H9 (cell line): ENCODE measurements around the gene ADAR. TPM values are rescaled to one million over a fixed set of nuclear protein-coding genes. Genes with fewer than 3 reads are reported as not detected.

Experiments
- DNase-seq: peaks from one replicate; pipeline ENCODE4 v3.0.0-alpha.2; 2017
- H2AFZ ChIP-seq: one replicate; pipeline ENCODE4 v1.6.1; 2013; ENCODE audit warnings: mild to moderate bottlenecking, low read length, control low read depth, moderate library complexity
- H2AK5ac ChIP-seq: 2 replicates; pipeline ENCODE4 v1.6.1; 2013; ENCODE audit warnings: low read length, control low read depth, mixed read lengths; ENCODE audit not compliant: insufficient read length
- H2BK120ac ChIP-seq: one replicate; pipeline ENCODE4 v1.6.1; 2013; ENCODE audit warnings: low read depth, mild to moderate bottlenecking, low read length, control low read depth, inconsistent platforms; ENCODE audit not compliant: poor library complexity, severe bottlenecking
- H2BK12ac ChIP-seq: 2 replicates; pipeline ENCODE4 v1.6.1; 2013; ENCODE audit warnings: low read length, control low read depth, mixed read lengths, low read depth; ENCODE audit not compliant: insufficient read length
- H2BK15ac ChIP-seq: 2 replicates; pipeline ENCODE4 v1.6.1; 2013; ENCODE audit warnings: low read depth, low read length, control low read depth
- H2BK20ac ChIP-seq: one replicate; pipeline ENCODE4 v1.6.1; 2013; ENCODE audit warnings: low read depth, mild to moderate bottlenecking, low read length, control low read depth, inconsistent platforms; ENCODE audit not compliant: poor library complexity, severe bottlenecking
- H2BK5ac ChIP-seq: 2 replicates; pipeline ENCODE4 v1.6.1; 2013; ENCODE audit warnings: low read length, control low read depth, mixed read lengths; ENCODE audit not compliant: insufficient read length
- H3K14ac ChIP-seq: 2 replicates; pipeline ENCODE4 v1.6.1; 2013; ENCODE audit warnings: low read length, control low read depth; ENCODE audit not compliant: insufficient read depth
- H3K18ac ChIP-seq: 2 replicates; pipeline ENCODE4 v1.6.1; 2013; ENCODE audit warnings: low read depth, mild to moderate bottlenecking, mixed read lengths, low read length, control low read depth; ENCODE audit not compliant: insufficient read length
- H3K23ac ChIP-seq: 2 replicates; pipeline ENCODE4 v1.6.1; 2013; ENCODE audit warnings: low read length, control low read depth, mixed read lengths, low read depth; ENCODE audit not compliant: insufficient read length
- H3K23me2 ChIP-seq: 2 replicates; pipeline ENCODE4 v1.6.1; 2013; ENCODE audit warnings: low read depth, mild to moderate bottlenecking, mixed read lengths, low read length, control low read depth; ENCODE audit not compliant: insufficient read length, poor library complexity, severe bottlenecking
- H3K27ac ChIP-seq: 2 replicates; pipeline ENCODE4 v1.5.1; 2013; ENCODE audit warnings: low read length, control low read depth, mixed read lengths, low read depth; ENCODE audit not compliant: insufficient read length
- H3K27me3 ChIP-seq: 2 replicates; pipeline ENCODE4 v1.6.1; 2013; ENCODE audit warnings: low read length, control low read depth, inconsistent platforms; ENCODE audit not compliant: insufficient read depth
- H3K4ac ChIP-seq: 2 replicates; pipeline ENCODE4 v1.6.1; 2013; ENCODE audit warnings: low read depth, mild to moderate bottlenecking, control low read depth, inconsistent platforms, low read length, moderate library complexity
- H3K4me1 ChIP-seq: 2 replicates; pipeline ENCODE4 v1.6.1; 2013; ENCODE audit warnings: low read length, control low read depth, inconsistent platforms; ENCODE audit not compliant: insufficient read depth
- H3K4me2 ChIP-seq: 2 replicates; pipeline ENCODE4 v1.6.1; 2013; ENCODE audit warnings: low read length, control low read depth, mixed read lengths; ENCODE audit not compliant: insufficient read length, insufficient read depth
- H3K56ac ChIP-seq: 2 replicates; pipeline ENCODE4 v1.6.1; 2013; ENCODE audit warnings: low read depth, mild to moderate bottlenecking, mixed read lengths, low read length, control low read depth; ENCODE audit not compliant: insufficient read length
- H3K79me1 ChIP-seq: 2 replicates; pipeline ENCODE4 v1.6.1; 2013; ENCODE audit warnings: low read depth, mild to moderate bottlenecking, moderate library complexity, low read length, control low read depth, inconsistent platforms; ENCODE audit not compliant: insufficient read depth, poor library complexity, severe bottlenecking
- H3K79me2 ChIP-seq: 2 replicates; pipeline ENCODE4 v1.6.1; 2013; ENCODE audit warnings: low read length, control low read depth, inconsistent platforms; ENCODE audit not compliant: insufficient read depth
- H3K9ac ChIP-seq: 2 replicates; pipeline ENCODE4 v1.6.1; 2013; ENCODE audit warnings: low read length, control low read depth, mixed read lengths; ENCODE audit not compliant: insufficient read length; ENCODE audit errors: extremely low read depth
- H3K9me3 ChIP-seq: one replicate; pipeline ENCODE4 v1.6.1; 2013; ENCODE audit warnings: low read depth, low read length, inconsistent platforms; ENCODE audit not compliant: control insufficient read depth
- H3T11ph ChIP-seq: one replicate; pipeline ENCODE4 v1.6.1; 2013; ENCODE audit warnings: mild to moderate bottlenecking, low read length, control low read depth, inconsistent platforms
- H4K20me1 ChIP-seq: one replicate; pipeline ENCODE4 v1.6.1; 2013; ENCODE audit not compliant: control insufficient read depth, insufficient read length, insufficient read depth
- H4K5ac ChIP-seq: 2 replicates; pipeline ENCODE4 v1.6.1; 2013; ENCODE audit warnings: low read depth, mild to moderate bottlenecking, mixed read lengths, low read length, control low read depth; ENCODE audit not compliant: insufficient read length
- H4K8ac ChIP-seq: replicated peaks from 2 replicates; pipeline ENCODE4 v1.6.1; 2013; ENCODE audit warnings: low read length, control low read depth, mixed read lengths, low read depth; ENCODE audit not compliant: insufficient read length
- H4K91ac ChIP-seq: 2 replicates; pipeline ENCODE4 v1.6.1; 2013; ENCODE audit warnings: low read depth, mild to moderate bottlenecking, moderate library complexity, mixed read lengths, low read length, control low read depth; ENCODE audit not compliant: insufficient read length
- H3K27ac Mint-ChIP-seq, 3 experiments: 2 replicates in 2 of 3; 3 replicates in 1 of 3; pipeline ENCODE4 v1.8.0; 2020 to 2021; ENCODE audit warnings: mixed read lengths in 3 of 3, mild to moderate bottlenecking in 1 of 3, moderate library complexity in 1 of 3
- H3K27me3 Mint-ChIP-seq: 2 replicates; pipeline ENCODE4 v1.8.0; 2021; ENCODE audit warnings: low read depth, mild to moderate bottlenecking, moderate library complexity, mixed read lengths
- H3K36me3 Mint-ChIP-seq, 3 experiments: 2 replicates in 2 of 3; 3 replicates in 1 of 3; pipeline ENCODE4 v1.8.0; 2020 to 2021; ENCODE audit warnings: low read depth in 3 of 3, mixed read lengths in 3 of 3; ENCODE audit not compliant: insufficient read depth in 1 of 3
- H3K4me1 Mint-ChIP-seq, 2 experiments: 2 replicates each; pipeline ENCODE4 v1.8.0; 2020; ENCODE audit warnings: mixed read lengths in 2 of 2
- H3K4me3 Mint-ChIP-seq, 2 experiments: 2 replicates in 1 of 2; 3 replicates in 1 of 2; pipeline ENCODE4 v1.8.0; 2020 to 2021; ENCODE audit warnings: mild to moderate bottlenecking in 2 of 2, mixed read lengths in 2 of 2, moderate library complexity in 1 of 2
- H3K9me3 Mint-ChIP-seq, 2 experiments: 2 replicates in 1 of 2; 3 replicates in 1 of 2; pipeline ENCODE4 v1.8.0; 2020; ENCODE audit warnings: mild to moderate bottlenecking in 2 of 2, mixed read lengths in 2 of 2, moderate library complexity in 1 of 2
- WGBS: extraction: QIAGEN DNeasy Blood & Tissue Kit; methylation state at CpG from one replicate; pipeline ENCODE4 v1.1.7; 2013; ENCODE audit warnings: missing lambda C conversion rate, low lambda C conversion rate, mixed read lengths; ENCODE audit not compliant: insufficient read length; ENCODE audit errors: extremely low coverage; 5-methylcytosine and 5-hydroxymethylcytosine counted together
- total RNA-seq: library from RNA; stranded (reverse); gene quantifications from 2 replicates; pipeline ENCODE4 v1.2.1, GENCODE V29; 2021
- TF ChIP-seq, protein P1 (sequence below): fragments of 200-600 bp; sonication (generic); conservative IDR thresholded peaks from 3 replicates; pipeline ENCODE4 v1.8.0; 2021; ENCODE audit warnings: antibody characterized with exemption, mild to moderate bottlenecking

ADAR gene
- total RNA-seq, 1 experiment from 2014 or later: 236 TPM

DNA sequence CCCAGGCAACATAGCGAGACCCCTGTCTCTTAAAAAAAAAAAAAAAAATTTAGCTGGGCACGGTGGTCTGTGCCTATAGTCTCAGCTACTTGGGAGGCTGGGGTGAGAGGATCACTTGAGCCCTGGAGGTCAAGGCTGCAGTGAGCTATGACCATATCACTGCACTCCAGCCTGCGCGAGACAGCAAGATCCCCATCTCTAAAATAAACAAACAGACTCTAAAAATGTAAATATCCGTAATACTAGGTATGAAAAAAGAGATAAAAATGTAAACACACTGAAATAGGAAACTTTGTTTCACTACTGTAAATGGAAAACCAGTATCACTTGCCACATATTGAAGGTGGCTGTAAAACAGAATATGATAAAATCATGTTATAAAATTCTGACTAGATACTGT lies 17.2 kb downstream of the ADAR start:
- H3K9me3 ChIP-seq: no peaks in the 10 kb centered on the region

More for the DNA sequence above, 17.2 kb downstream of the ADAR start:
- no peak overlapping the region for H4K91ac ChIP-seq
- H3K9me3 Mint-ChIP-seq: no peaks in the 10 kb centered on the region
- H3K4me3 Mint-ChIP-seq: no peak overlapping the region
- peaks cover 55 to 94% (median 86%) of the 10 kb centered on the region in 3 experiments; a peak in 6 of 7 replicates for H3K36me3 Mint-ChIP-seq
- H3K27me3 Mint-ChIP-seq: no peaks in the 10 kb centered on the region; the same call in 1 of the 2 replicates
- no peak overlapping the region for H3K14ac ChIP-seq
- no peaks in the 10 kb centered on the region for H3K4me1 Mint-ChIP-seq
- H3K4ac ChIP-seq: no peak overlapping the region
- no peaks in the 10 kb centered on the region for H3K4me1 ChIP-seq
- no peak overlapping the region for H2BK12ac ChIP-seq
- no peaks in the 10 kb centered on the region for H3K79me2 ChIP-seq
- no peak overlapping the region for H2AFZ ChIP-seq
- no peak overlapping the region for H3K27ac ChIP-seq
- no peak overlapping the region for H2BK15ac ChIP-seq
- no peak overlapping the region for H3K27ac Mint-ChIP-seq
- WGBS: no CpG with 5 or more reads among the region's 5 CpGs
- H2BK120ac ChIP-seq: no peak overlapping the region
- H3K79me1 ChIP-seq: no peaks in the 10 kb centered on the region
- no peak overlapping the region for H3K9ac ChIP-seq
- H4K20me1 ChIP-seq: peaks cover 3% of the 10 kb centered on the region
- no peak overlapping the region for H4K5ac ChIP-seq
- no peak overlapping the region for H3T11ph ChIP-seq
- TF ChIP-seq, protein P1, sequence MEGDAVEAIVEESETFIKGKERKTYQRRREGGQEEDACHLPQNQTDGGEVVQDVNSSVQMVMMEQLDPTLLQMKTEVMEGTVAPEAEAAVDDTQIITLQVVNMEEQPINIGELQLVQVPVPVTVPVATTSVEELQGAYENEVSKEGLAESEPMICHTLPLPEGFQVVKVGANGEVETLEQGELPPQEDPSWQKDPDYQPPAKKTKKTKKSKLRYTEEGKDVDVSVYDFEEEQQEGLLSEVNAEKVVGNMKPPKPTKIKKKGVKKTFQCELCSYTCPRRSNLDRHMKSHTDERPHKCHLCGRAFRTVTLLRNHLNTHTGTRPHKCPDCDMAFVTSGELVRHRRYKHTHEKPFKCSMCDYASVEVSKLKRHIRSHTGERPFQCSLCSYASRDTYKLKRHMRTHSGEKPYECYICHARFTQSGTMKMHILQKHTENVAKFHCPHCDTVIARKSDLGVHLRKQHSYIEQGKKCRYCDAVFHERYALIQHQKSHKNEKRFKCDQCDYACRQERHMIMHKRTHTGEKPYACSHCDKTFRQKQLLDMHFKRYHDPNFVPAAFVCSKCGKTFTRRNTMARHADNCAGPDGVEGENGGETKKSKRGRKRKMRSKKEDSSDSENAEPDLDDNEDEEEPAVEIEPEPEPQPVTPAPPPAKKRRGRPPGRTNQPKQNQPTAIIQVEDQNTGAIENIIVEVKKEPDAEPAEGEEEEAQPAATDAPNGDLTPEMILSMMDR: no peak
- no peak overlapping the region for H3K18ac ChIP-seq
- no peaks in the 10 kb centered on the region for H3K23me2 ChIP-seq
- no peaks in the 10 kb centered on the region for H3K27me3 ChIP-seq
- H2BK20ac ChIP-seq: no peak overlapping the region
- no peak overlapping the region for H3K56ac ChIP-seq
- H4K8ac ChIP-seq: no peak overlapping the region
- no peak for DNase-seq
- no peak overlapping the region for H2AK5ac ChIP-seq
- no peak overlapping the region for H3K4me2 ChIP-seq
- H3K23ac ChIP-seq: no peak overlapping the region
- H2BK5ac ChIP-seq: no peak overlapping the region
